BJ (cell line): ENCODE data around the gene C3. TPM values are rescaled to one million over a fixed set of nuclear protein-coding genes. Genes with fewer than 3 reads are reported as not detected.

ENCODE experiments used
- CTCF ChIA-PET: fragments of 350-600 bp; formaldehyde crosslinking; extraction: SDS; loops from one replicate; lab custom pipeline; 2021; ENCODE audit warnings: antibody characterized with exemption, inconsistent platforms; lab: Yijun Ruan, JAX
- POLR2A ChIA-PET: fragments of 300-600 bp; sonication (Branson Sonifier 250); formaldehyde crosslinking; extraction: SDS; loops from one replicate; lab custom pipeline; 2021; ENCODE audit warnings: antibody characterized with exemption; lab: Charles Lee
- DNase-seq: peaks from one replicate; pipeline ENCODE4 v3.0.0-alpha.2; 2011; ENCODE audit warnings: low read depth
- H3K27me3 ChIP-seq: 2 replicates; pipeline ENCODE4 v1.6.0; 2011; ENCODE audit warnings: low read length; ENCODE audit not compliant: control insufficient read depth, insufficient read depth
- H3K36me3 ChIP-seq: 2 replicates; pipeline ENCODE4 v1.5.1; 2011; ENCODE audit warnings: low read length; ENCODE audit not compliant: control insufficient read depth, insufficient read depth
- H3K4me3 ChIP-seq: 2 replicates; pipeline ENCODE4 v1.5.1; 2011; ENCODE audit warnings: low read depth, mild to moderate bottlenecking, control low read depth, low read length
- polyA plus RNA-seq: library from polyadenylated mRNA; depleted of rRNA; stranded (reverse); fragments of >200 nt; gene quantifications from 2 replicates; pipeline ENCODE4 v1.2.3, GENCODE V29; 2011
- TF ChIP-seq, protein P1 (sequence below): IDR thresholded peaks from 2 replicates; pipeline ENCODE4 v1.5.1; 2011; ENCODE audit warnings: low read depth, mild to moderate bottlenecking, control low read depth, inconsistent platforms, low read length, moderate library complexity; ENCODE audit not compliant: insufficient read depth

C3 gene
- polyA plus RNA-seq, 1 experiment = 14.7 TPM

- no peaks in the 10 kb centered on the region for H3K27me3 ChIP-seq
- TF ChIP-seq, protein P1, sequence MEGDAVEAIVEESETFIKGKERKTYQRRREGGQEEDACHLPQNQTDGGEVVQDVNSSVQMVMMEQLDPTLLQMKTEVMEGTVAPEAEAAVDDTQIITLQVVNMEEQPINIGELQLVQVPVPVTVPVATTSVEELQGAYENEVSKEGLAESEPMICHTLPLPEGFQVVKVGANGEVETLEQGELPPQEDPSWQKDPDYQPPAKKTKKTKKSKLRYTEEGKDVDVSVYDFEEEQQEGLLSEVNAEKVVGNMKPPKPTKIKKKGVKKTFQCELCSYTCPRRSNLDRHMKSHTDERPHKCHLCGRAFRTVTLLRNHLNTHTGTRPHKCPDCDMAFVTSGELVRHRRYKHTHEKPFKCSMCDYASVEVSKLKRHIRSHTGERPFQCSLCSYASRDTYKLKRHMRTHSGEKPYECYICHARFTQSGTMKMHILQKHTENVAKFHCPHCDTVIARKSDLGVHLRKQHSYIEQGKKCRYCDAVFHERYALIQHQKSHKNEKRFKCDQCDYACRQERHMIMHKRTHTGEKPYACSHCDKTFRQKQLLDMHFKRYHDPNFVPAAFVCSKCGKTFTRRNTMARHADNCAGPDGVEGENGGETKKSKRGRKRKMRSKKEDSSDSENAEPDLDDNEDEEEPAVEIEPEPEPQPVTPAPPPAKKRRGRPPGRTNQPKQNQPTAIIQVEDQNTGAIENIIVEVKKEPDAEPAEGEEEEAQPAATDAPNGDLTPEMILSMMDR = no peak
- no peak overlapping the region for H3K4me3 ChIP-seq
- POLR2A ChIA-PET = no interaction called here
- H3K36me3 ChIP-seq = peaks cover 13% of the 10 kb centered on the region
- no peak for DNase-seq
- CTCF ChIA-PET = interaction anchor here (6.6 kb wide), 1 partner anchor 129 kb away, joined by 51 read pairs; no protein-coding TSS in a partner anchor
Measured at GRCh38 chr19:6734096-6734696, 13.7 kb upstream of the C3 start.

GRCh38 chr19:6733338-6734095 lies 13.1 kb upstream of the C3 start:
- DNase-seq = no peak
- ChIA-PET POLR2A (no interaction called here), CTCF (no interaction called here)
- peaks cover 13% of the 10 kb centered on the region for H3K36me3 ChIP-seq
- no peak overlapping the region for H3K4me3 ChIP-seq
- no peaks in the 10 kb centered on the region for H3K27me3 ChIP-seq
- TF ChIP-seq, protein P1 = no peak; the same call in 1 of the 2 replicates

DNA sequence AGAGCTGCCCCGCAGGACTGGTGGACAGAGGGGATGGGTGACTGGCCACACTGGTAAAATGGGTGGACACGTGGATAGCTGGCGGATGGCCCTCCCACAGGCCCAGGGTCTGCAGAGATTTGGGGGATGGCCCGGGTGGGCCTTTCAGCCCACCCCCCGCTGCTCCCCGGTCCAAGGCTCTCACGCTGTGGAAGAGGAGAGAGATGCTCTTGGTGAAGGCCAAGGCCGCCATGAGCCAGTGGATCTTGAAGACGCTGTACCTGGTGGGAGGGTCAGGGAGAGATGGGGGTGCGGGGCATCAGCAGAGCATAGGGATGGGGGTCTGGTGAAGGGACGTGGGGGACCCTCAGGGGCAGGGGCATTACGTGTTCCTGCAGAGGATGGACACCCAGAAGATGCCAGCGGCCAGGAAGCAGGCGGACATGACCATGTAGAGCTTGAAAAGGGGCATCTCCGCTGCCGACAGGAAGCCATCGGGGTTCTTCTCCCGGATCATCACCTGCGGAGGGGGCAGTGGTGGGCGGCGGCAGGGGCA lies 12.4 kb upstream of the C3 start:
- DNase-seq = no peak
- no peak overlapping the region for H3K4me3 ChIP-seq
- peaks cover 13% of the 10 kb centered on the region for H3K36me3 ChIP-seq
- TF ChIP-seq, protein P1 = no peak
- no peaks in the 10 kb centered on the region for H3K27me3 ChIP-seq
- ChIA-PET CTCF (no interaction called here), POLR2A (no interaction called here)

DNA sequence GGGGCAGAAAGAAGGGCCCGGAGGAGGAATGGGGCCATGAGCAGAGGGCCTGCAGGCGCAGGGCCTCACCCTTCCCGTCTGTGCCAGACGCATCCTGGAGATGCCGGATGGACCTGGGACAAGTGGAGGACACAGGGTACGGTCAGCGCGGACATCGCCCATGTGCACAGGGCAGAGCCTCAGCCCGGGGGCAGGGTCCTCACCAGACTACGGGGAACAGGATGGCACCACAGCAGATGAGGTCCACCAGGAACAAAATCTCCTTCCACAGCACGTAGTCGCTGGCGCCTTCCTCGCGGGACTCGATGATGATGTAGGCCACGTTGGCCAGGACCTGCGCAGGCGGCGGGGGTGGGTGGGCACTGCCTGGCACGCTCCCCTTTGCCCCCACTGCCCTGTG lies 11.4 kb upstream of the C3 start:
- CTCF ChIA-PET = no interaction called here
- H3K36me3 ChIP-seq = peaks cover 13% of the 10 kb centered on the region
- DNase-seq = no peak
- POLR2A ChIA-PET = no interaction called here
- H3K27me3 ChIP-seq = no peaks in the 10 kb centered on the region
- no peak overlapping the region for H3K4me3 ChIP-seq
- TF ChIP-seq, protein P1 = no peak

DNA sequence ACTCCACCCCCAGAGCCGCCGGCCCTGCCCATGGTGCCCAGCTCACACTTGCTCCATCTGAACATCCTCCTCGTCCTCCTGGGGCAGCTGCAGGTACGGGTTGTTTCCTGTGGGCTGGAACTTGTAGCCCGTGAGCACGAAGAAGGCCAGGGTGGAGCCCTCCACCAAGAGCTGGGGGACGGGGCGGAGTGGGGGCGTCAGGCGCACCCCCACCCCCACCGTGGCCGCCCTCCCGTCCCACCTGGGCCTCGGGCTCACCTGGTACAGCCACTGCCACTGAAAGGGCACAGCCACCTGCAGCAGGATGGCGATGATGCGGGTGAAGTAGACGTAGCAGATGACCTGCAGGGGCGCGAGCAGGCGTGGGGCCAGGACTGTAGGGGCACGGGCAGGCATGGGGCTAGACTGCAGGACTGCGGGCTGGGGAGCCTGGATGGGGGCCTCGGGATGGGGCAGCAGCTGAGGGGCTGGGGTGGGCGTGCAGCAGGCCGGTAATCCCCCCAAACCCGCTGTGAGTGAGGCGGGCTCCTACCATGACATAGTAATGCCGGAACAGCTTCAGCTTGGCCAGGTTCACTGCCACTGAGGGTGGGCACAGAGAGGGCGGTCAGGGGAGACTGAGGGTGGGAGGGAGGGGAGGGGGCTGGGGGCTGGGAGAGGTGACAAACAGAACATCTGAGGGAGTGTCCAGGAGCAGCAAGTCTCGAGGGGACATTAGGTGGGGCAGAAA lies 10.7 kb upstream of the C3 start:
- TF ChIP-seq, protein P1 = no peak
- no peak for DNase-seq
- H3K4me3 ChIP-seq = no peak overlapping the region
- peaks cover 13% of the 10 kb centered on the region for H3K36me3 ChIP-seq
- POLR2A ChIA-PET = no interaction called here
- CTCF ChIA-PET = no interaction called here
- H3K27me3 ChIP-seq = no peaks in the 10 kb centered on the region
